HepG2 (cell line): ENCODE measurements around the gene MLX. TPM values are rescaled to one million over a fixed set of nuclear protein-coding genes. Genes with fewer than 3 reads are reported as not detected.

Experiments used
- ATAC-seq: fragments of 200-7000 bp; cut with Tn5 transposase; 3 replicates; pipeline ENCODE4 v1.9.1; 2020; ENCODE audit warnings: mild to moderate bottlenecking, moderate library complexity
- BruUV-seq: library from RNA; stranded (reverse); fragments of 400-500 nt; replicated peaks from 2 replicates; lab custom pipeline; 2021; lab: Mats Ljungman, UMichigan
- CTCF ChIA-PET: fragments of 300-600 bp; formaldehyde crosslinking; extraction: SDS; loops from one replicate; lab custom pipeline; 2021; ENCODE audit warnings: low total read pairs, inconsistent platforms, low intra/inter-chr PET ratio; lab: Yijun Ruan, JAX
- POLR2A ChIA-PET: fragments of 350-600 bp; sonication (Branson Sonifier 250); formaldehyde crosslinking; loops from one replicate; lab custom pipeline; 2020; ENCODE audit warnings: antibody characterized with exemption, inconsistent platforms; lab: Yijun Ruan, JAX
- DNase-seq: peaks from one replicate; pipeline ENCODE4 v3.0.0-alpha.2; 2015; ENCODE audit warnings: low spot score
- FAIRE-seq: peaks from 3 replicates; lab custom pipeline; 2011; peaks lifted over from hg19 to GRCh38; lab: Jason Lieb, UNC
- H2AFZ ChIP-seq: one replicate; pipeline ENCODE4 v1.6.1; 2011; ENCODE audit warnings: low read length, inconsistent platforms
- H3K27ac ChIP-seq: fragments of 300-600 bp; 3 replicates; pipeline ENCODE4 v1.8.0; 2011; ENCODE audit warnings: mixed run types, mild to moderate bottlenecking, mixed read lengths, low read length, inconsistent platforms; ENCODE audit not compliant: insufficient read depth; ENCODE audit errors: extremely low read length
- H3K27me3 ChIP-seq, 2 experiments: fragments of 200-600 bp in 1 of 2; 2 replicates in 1 of 2; 3 replicates in 1 of 2; pipeline versions ENCODE4 v1.6.0 to v1.8.0; 2011; ENCODE audit warnings: low read length in 2 of 2, mild to moderate bottlenecking in 2 of 2, moderate library complexity in 2 of 2, inconsistent platforms in 1 of 2; ENCODE audit not compliant: insufficient read depth in 2 of 2, control insufficient read depth in 1 of 2
- H3K36me3 ChIP-seq, 2 experiments: fragments of 200-600 bp in 1 of 2; replicated peaks in 1 of 2; 2 replicates in 1 of 2; 3 replicates in 1 of 2; pipeline versions ENCODE4 v1.5.1 to v1.8.0; 2011; ENCODE audit warnings: low read length in 2 of 2, inconsistent platforms in 1 of 2; ENCODE audit not compliant: insufficient read depth in 2 of 2, control insufficient read depth in 1 of 2
- H3K4me1 ChIP-seq: 2 replicates; pipeline ENCODE4 v1.5.1; 2012; ENCODE audit warnings: low read length, inconsistent platforms; ENCODE audit not compliant: insufficient read depth
- H3K4me2 ChIP-seq: 2 replicates; pipeline ENCODE4 v1.6.0; 2011; ENCODE audit warnings: low read depth, low read length, inconsistent platforms
- H3K4me3 ChIP-seq, 3 experiments: fragments of 200-600 bp in 1 of 3; sonication (generic), shearing (Covaris generic) in 1 of 3; replicated peaks in 1 of 3; 2 replicates each; pipeline ENCODE4 v1.5.1; 2011 to 2016; ENCODE audit warnings: low read length in 3 of 3, inconsistent platforms in 2 of 3, low read depth in 2 of 3, mild to moderate bottlenecking in 2 of 3, control low read depth in 1 of 3, mixed read lengths in 1 of 3; ENCODE audit not compliant: insufficient read depth in 1 of 3
- H3K79me2 ChIP-seq: one replicate; pipeline ENCODE4 v1.6.1; 2011; ENCODE audit warnings: low read length, inconsistent platforms; ENCODE audit not compliant: insufficient read depth
- H3K9ac ChIP-seq: 2 replicates; pipeline ENCODE4 v1.6.0; 2011; ENCODE audit warnings: mild to moderate bottlenecking, low read depth, low read length, inconsistent platforms; ENCODE audit not compliant: insufficient read depth
- H3K9me3 ChIP-seq: 2 replicates; pipeline ENCODE4 v1.5.1; 2012; ENCODE audit warnings: mild to moderate bottlenecking, low read length
- H4K20me1 ChIP-seq: 2 replicates; pipeline ENCODE4 v1.6.0; 2011; ENCODE audit warnings: inconsistent platforms, mild to moderate bottlenecking, low read length, moderate library complexity; ENCODE audit not compliant: insufficient read depth
- CEBPB ChIP-seq: IDR thresholded peaks from 2 replicates; pipeline ENCODE4 v1.6.1; 2011; ENCODE audit warnings: low read depth, low read length, improper control_type of control experiment, borderline replicate concordance
- ELF3 ChIP-seq: IDR thresholded peaks from 2 replicates; pipeline ENCODE4 v1.6.1; 2016; ENCODE audit warnings: missing genetic modification reagents, missing compliant biosample characterization
- ELF4 ChIP-seq: sonication (generic); formaldehyde crosslinking; IDR thresholded peaks from 2 replicates; pipeline ENCODE4 v1.5.0; 2020; ENCODE audit warnings: missing genetic modification reagents, mild to moderate bottlenecking, moderate library complexity, borderline replicate concordance
- FIP1L1 ChIP-seq: fragments of 200-400 bp; formaldehyde crosslinking; IDR thresholded peaks from 2 replicates; pipeline ENCODE4 v1.6.1; 2018; ENCODE audit warnings: low read depth, mild to moderate bottlenecking, low read length, moderate library complexity, borderline replicate concordance; ENCODE audit not compliant: insufficient read depth
- GTF3A ChIP-seq: sonication (generic); formaldehyde crosslinking; conservative IDR thresholded peaks from 2 replicates; pipeline ENCODE4 v1.4.0; 2020; ENCODE audit warnings: mild to moderate bottlenecking, missing genetic modification reagents
- PHF20 ChIP-seq: sonication (generic); formaldehyde crosslinking; IDR thresholded peaks from 2 replicates; pipeline ENCODE4 v1.5.0; 2020; ENCODE audit warnings: mild to moderate bottlenecking, missing genetic modification reagents
- RBM22 ChIP-seq: fragments of 200-400 bp; formaldehyde crosslinking; optimal IDR thresholded peaks from 2 replicates; pipeline ENCODE3; 2017; ENCODE audit warnings: mild to moderate bottlenecking, low read length, moderate library complexity
- RFXAP ChIP-seq: sonication (generic); formaldehyde crosslinking; IDR thresholded peaks from 2 replicates; pipeline ENCODE4 v1.4.0; 2020; ENCODE audit warnings: missing genetic modification reagents, borderline replicate concordance
- SMAD3 ChIP-seq: sonication (generic); formaldehyde crosslinking; IDR thresholded peaks from 2 replicates; pipeline ENCODE4 v1.4.0; 2020; ENCODE audit warnings: missing genetic modification reagents
- SP4 ChIP-seq: sonication (generic); formaldehyde crosslinking; IDR thresholded peaks from 2 replicates; pipeline ENCODE4 v1.8.1; 2023; ENCODE audit warnings: mild to moderate bottlenecking, missing genetic modification reagents
- SRF ChIP-seq: IDR thresholded peaks from 2 replicates; pipeline ENCODE4 v1.6.1; 2011; ENCODE audit warnings: mild to moderate bottlenecking, low read depth, low read length, moderate library complexity
- ZNF121 ChIP-seq: sonication (generic); formaldehyde crosslinking; IDR thresholded peaks from 2 replicates; pipeline ENCODE4 v1.5.0; 2020; ENCODE audit warnings: mild to moderate bottlenecking, missing genetic modification reagents
- ZNF337 ChIP-seq: sonication (generic); formaldehyde crosslinking; IDR thresholded peaks from 2 replicates; pipeline ENCODE4 v1.5.1; 2020; ENCODE audit warnings: missing genetic modification reagents, low read depth, mild to moderate bottlenecking, borderline replicate concordance
- ZNF33A ChIP-seq: sonication (generic); formaldehyde crosslinking; IDR thresholded peaks from 2 replicates; pipeline ENCODE4 v1.5.1; 2020; ENCODE audit warnings: missing genetic modification reagents, mild to moderate bottlenecking, moderate library complexity, borderline replicate concordance
- ZNF569 ChIP-seq: sonication (generic); formaldehyde crosslinking; IDR thresholded peaks from 2 replicates; pipeline ENCODE4 v1.5.0; 2020; ENCODE audit warnings: mild to moderate bottlenecking, missing genetic modification reagents, moderate library complexity, borderline replicate concordance
- WGBS: methylation state at CpG from one replicate; pipeline ENCODE4 v1.1.6; 2017; ENCODE audit warnings: low lambda C conversion rate; 5-methylcytosine and 5-hydroxymethylcytosine counted together
- in situ Hi-C: cut with HindIII; loops from 2 replicates; pipeline ENCODE4 v1.10.0; 2017; ENCODE audit warnings: low pct_unique_long_range_greater_than_20kb; ENCODE audit not compliant: extremely low pct_ligation_motif_present
- intact Hi-C: fragments of 100-400 bp; cut with micrococcal nuclease; formaldehyde crosslinking; loops from one replicate; pipeline ENCODE4 v1.10.0; 2022; ENCODE audit not compliant: unreplicated experiment
- polyA plus RNA-seq, 8 experiments: library from polyadenylated mRNA; depleted of rRNA in 3 of 8; stranded (reverse) in 7 of 8; unstranded in 1 of 8; fragments of >200 nt; fragmentation: Illumina TruSeq in 4 of 8; extraction: Trizol in 4 of 8; gene quantifications; 2 replicates each; pipeline versions ENCODE4 v1.2.1 to v1.2.3, GENCODE V29; 2011 to 2016; ENCODE audit warnings: low read depth in 4 of 8, missing spikeins in 1 of 8, mixed read lengths in 1 of 8; ENCODE audit not compliant: insufficient read depth in 1 of 8
- total RNA-seq, 5 experiments: library from RNA; depleted of rRNA; stranded (reverse); fragments of >200 nt; fragmentation: Illumina TruSeq; extraction: Trizol; gene quantifications; 2 replicates each; pipeline ENCODE4 v1.2.3, GENCODE V29; 2016; ENCODE audit warnings: low read depth in 1 of 5
- TF ChIP-seq, protein P1 (sequence below): IDR thresholded peaks from 2 replicates; pipeline ENCODE4 v1.6.1; 2012; ENCODE audit warnings: inconsistent platforms
- TF ChIP-seq, protein P2 (sequence below): sonication (generic); formaldehyde crosslinking; IDR thresholded peaks from 2 replicates; pipeline ENCODE4 v1.4.0; 2020; ENCODE audit warnings: mild to moderate bottlenecking, low read depth, missing genetic modification reagents

The MLX gene
- total and polyA plus RNA-seq, 2 of the 13 experiments (the other 11 are each of a cell fraction or from before 2014, with no cell fraction given): 38.9 to 74.4 TPM

DNA sequence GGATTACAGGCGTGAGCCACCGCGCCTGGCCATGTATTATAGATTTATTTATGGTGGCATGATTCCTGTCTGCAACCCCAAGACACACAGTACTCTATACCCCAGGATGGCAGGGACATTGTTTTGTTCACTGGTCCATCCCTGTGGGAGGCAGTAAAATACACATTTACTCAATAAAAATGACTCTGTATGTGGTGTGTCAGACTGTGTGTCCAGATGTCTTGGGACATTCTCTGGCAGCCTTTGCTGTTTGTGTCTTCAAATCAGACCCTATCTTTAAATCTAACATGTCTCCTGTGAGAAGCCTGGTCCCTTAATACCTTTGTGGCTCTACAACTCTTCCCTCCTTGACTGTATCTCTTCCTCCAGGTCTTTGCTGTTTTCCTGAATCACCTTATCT lies 6.7 kb upstream of the MLX start:
- no peak overlapping the region for H2AFZ ChIP-seq
- no peaks in the 10 kb centered on the region for H4K20me1 ChIP-seq
- no peaks in the 10 kb centered on the region for H3K9me3 ChIP-seq
- H3K9ac ChIP-seq: no peak overlapping the region
- H3K27me3 ChIP-seq: no peaks in the 10 kb centered on the region; a peak in 1 of 5 replicates
- H3K4me2 ChIP-seq: no peak overlapping the region
- ATAC-seq (no peak), DNase-seq (no peak), FAIRE-seq (no peak)
- H3K79me2 ChIP-seq: peaks cover 27% of the 10 kb centered on the region
- no peak for TF ChIP-seq ZNF33A (CRISPR knock-in tag)
- TF ChIP-seq ELF4 (CRISPR knock-in tag): no peak
- TF ChIP-seq, protein P1, sequence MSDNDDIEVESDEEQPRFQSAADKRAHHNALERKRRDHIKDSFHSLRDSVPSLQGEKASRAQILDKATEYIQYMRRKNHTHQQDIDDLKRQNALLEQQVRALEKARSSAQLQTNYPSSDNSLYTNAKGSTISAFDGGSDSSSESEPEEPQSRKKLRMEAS: no peak
- TF ChIP-seq ZNF121 (CRISPR knock-in tag): no peak
- TF ChIP-seq, protein P2, sequence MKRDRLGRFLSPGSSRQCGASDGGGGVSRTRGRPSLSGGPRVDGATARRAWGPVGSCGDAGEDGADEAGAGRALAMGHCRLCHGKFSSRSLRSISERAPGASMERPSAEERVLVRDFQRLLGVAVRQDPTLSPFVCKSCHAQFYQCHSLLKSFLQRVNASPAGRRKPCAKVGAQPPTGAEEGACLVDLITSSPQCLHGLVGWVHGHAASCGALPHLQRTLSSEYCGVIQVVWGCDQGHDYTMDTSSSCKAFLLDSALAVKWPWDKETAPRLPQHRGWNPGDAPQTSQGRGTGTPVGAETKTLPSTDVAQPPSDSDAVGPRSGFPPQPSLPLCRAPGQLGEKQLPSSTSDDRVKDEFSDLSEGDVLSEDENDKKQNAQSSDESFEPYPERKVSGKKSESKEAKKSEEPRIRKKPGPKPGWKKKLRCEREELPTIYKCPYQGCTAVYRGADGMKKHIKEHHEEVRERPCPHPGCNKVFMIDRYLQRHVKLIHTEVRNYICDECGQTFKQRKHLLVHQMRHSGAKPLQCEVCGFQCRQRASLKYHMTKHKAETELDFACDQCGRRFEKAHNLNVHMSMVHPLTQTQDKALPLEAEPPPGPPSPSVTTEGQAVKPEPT (CRISPR knock-in tag): no peak
- TF ChIP-seq ZNF569: no peak
- TF ChIP-seq RBM22: no peak
- TF ChIP-seq SRF: no peak
- TF ChIP-seq SMAD3 (CRISPR knock-in tag): no peak
- TF ChIP-seq SP4 (CRISPR knock-in tag): no peak
- TF ChIP-seq FIP1L1: no peak
- TF ChIP-seq ZNF337 (CRISPR knock-in tag): no peak
- no peak for TF ChIP-seq RFXAP (CRISPR knock-in tag)
- TF ChIP-seq PHF20 (CRISPR knock-in tag): no peak
- no peak for TF ChIP-seq GTF3A (CRISPR knock-in tag)
- TF ChIP-seq CEBPB: no peak
- no peak for TF ChIP-seq ELF3 (CRISPR knock-in tag)
- peaks cover 4 to 13% of the 10 kb centered on the region in 2 experiments for H3K36me3 ChIP-seq
- H3K4me1 ChIP-seq: peaks cover 52% of the 10 kb centered on the region
- POLR2A ChIA-PET: no interaction called here
- BruUV-seq: no TSS peak
- CTCF ChIA-PET: no interaction called here
- in situ Hi-C loops: no loop called here
- no peak overlapping the region for H3K27ac ChIP-seq
- WGBS: 100% methylated on average over 3 of the region's 3 CpGs
- intact Hi-C loops: no loop called here
- no peak overlapping the region for H3K4me3 ChIP-seq
